ENCODE measurements around the gene KSR2.

- TF ChIP-seq CTCF (IDR thresholded peaks at IDR 0.05) (no peak), POLR2A (IDR thresholded peaks at IDR 0.05) (no peak)
Observed at GRCh38 chr12:117583677-117584225, 385.0 kb downstream of the KSR2 start.

Measured in testis (tissue), 2 donors.